Embryonic facial prominence (tissue), 1 donor: ENCODE results near the gene GRAMD1A.
A peak's percentile ranks its signal among the peaks of the same experiment; 100 is the strongest.
"Not testable (repeated sequence)": the region's sequence is repeated elsewhere in the genome, so short reads cannot be mapped to it uniquely, and the experiment has no call there.

Experiments
- DNase-seq: peaks from one replicate; pipeline ENCODE4 v3.0.0-alpha.2; 2016; ENCODE audit errors: extremely low spot score

The GRAMD1A gene

DNA sequence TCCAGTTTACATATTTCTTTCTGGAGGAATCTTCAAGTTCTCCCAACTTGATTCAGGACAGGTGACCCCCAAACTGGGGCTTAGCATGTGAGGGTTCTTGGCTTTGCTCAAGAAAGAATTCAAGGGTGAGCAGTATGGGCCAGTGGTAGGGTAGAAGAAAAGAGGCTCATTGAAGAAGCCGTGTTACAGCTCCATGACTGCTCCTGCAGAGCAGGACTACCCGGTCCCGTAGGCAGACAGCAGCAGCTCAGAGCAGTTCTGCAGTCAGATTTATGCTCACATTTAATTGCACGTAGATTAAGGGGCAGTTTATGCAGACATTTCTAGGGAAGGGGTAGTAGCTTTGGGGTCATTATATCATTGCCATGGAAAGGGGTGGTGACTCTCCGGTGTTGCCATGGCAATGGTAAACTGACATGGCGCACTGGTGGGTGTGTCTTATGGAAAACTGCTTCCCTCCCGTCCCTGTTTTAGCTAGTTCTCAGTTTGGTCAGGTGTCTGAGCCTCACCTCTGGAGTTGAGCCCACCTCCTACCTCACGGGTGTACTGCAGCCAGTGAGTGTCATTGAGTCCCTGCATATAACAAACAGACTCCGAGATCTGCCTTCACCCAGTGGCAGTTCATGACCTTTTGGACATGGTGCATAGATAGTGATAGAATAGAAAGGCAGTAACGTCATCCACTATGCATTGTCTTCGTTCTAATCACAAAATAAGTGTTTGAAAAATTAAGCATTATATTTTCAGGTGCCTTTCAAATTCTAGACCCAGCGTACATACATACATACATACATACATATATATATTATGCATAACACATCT lies 20.1 kb upstream of the GRAMD1A start:
- DNase-seq, result no peak

DNA sequence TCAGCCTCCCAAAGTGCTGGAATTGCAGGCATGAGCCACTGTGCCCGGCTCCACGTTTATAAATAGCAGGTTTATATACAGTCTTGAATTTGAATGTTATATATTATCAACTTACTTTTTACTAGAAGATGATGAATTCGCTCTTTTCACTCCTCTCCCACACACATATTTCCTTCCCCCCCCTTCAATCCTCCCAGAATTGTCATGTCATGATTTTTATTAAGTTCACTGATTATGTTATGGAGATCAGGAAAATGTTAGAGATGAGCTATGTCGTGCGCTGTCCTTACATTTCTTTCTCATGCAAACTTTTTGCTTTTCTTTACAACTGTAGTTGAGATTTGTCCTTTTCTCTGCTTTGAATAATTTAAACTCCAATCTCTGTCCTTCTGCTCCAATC lies 17.8 kb upstream of the GRAMD1A start:
- DNase-seq, result no peak

DNA sequence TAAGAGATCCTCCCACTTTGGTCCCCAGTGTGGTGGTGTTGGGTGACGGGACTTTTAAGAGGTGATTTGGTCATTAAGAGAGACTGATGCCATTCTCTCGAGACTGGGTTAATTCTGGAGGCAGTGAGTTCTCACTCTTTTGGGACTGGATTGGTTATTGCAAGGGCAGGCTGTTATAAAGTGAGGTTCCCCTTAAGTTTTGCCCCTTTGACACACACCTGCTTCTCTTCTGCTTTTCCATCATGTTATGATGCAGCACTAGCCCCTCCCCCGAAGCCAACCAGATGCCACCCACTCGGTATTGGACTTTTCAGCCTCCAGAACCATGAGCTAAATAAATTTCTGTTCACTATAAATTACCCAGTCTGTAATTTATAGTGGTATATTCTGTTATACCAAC lies 16.3 kb upstream of the GRAMD1A start:
- no peak for DNase-seq

GRCh38 chr19:34984287-34984686 lies 15.8 kb upstream of the GRAMD1A start:
- no peak for DNase-seq

DNA sequence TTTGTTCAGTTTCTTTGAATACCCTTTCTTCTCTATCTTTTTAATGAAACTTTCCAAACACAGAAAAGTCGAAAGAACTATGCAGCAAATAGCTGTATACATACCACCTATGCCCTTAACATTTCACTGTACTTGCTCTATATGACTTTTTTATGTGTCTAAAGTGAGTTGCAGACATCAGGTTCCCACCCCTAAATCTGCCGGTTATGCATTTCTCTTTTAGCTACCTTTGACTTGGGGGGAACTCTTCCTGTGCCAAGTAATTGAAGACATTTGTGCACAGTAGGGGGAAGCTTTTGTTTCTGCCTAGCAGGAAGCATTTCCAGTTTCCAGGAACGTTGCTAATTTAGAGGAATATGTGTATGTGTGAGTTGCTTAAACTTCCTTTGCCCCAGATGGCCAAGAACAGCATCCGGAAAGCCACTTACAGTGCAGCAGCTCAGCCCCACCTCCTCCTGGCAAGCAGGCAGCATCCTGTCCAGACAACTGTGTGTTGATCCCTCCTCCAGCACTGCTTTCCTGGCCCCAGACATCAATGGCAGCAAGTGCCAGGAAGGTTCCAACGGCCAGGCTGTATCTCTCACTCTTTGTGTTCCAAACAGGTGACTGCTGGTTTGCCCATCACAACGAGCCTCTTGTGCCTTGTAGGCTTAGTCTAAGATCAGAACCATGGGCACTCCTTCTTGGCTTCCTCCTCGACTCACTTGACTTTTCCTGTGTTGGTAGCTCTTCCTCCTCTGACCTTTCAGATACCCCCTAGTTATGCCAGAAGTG lies 14.7 kb upstream of the GRAMD1A start:
- DNase-seq, result no peak

GRCh38 chr19:34988119-34988518 lies 12.0 kb upstream of the GRAMD1A start:
- no peak for DNase-seq

GRCh38 chr19:34989298-34989697 lies 10.8 kb upstream of the GRAMD1A start:
- DNase-seq, result no peak

DNA sequence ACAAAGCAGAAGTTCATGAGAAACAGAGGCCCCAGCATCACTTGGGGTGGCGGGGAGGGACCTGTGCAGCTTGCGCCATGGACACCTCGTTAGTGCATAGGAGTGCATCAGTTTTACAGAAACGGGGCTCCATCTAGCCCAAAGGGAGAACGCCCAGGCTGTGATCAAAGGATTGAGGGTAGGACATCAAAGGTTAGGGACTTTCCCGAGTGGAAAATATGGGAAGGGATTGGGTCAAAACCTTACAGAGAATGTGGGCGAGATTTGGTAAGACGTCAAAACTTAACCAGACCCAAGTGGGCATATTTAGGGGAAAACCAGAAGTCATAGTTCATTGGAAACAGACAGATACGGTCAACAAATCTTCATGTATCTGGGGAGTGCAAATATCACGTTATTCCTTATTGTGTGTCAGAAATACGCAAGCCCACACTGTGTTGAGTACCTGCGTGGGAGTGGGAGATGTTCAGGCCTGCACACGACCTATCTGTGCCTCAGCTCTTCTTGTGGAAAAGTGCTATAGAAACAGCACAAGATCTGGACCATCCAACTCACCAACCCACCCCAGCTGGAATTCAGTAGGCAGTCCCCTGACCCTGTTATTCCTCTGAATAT lies 9.4 kb upstream of the GRAMD1A start:
- DNase-seq, result no peak

- DNase-seq, result no peak
Measured at GRCh38 chr19:34991542-34992333, 8.4 kb upstream of the GRAMD1A start.

- not testable (repeated sequence) for DNase-seq
Measured at GRCh38 chr19:34992582-34992981, 7.5 kb upstream of the GRAMD1A start.

GRCh38 chr19:34994286-34994642 lies 5.9 kb upstream of the GRAMD1A start:
- no peak for DNase-seq

- no peak for DNase-seq
Measured at GRCh38 chr19:34994643-34995541, 5.2 kb upstream of the GRAMD1A start.

GRCh38 chr19:34995551-34995950 lies 4.6 kb upstream of the GRAMD1A start:
- no peak for DNase-seq

DNA sequence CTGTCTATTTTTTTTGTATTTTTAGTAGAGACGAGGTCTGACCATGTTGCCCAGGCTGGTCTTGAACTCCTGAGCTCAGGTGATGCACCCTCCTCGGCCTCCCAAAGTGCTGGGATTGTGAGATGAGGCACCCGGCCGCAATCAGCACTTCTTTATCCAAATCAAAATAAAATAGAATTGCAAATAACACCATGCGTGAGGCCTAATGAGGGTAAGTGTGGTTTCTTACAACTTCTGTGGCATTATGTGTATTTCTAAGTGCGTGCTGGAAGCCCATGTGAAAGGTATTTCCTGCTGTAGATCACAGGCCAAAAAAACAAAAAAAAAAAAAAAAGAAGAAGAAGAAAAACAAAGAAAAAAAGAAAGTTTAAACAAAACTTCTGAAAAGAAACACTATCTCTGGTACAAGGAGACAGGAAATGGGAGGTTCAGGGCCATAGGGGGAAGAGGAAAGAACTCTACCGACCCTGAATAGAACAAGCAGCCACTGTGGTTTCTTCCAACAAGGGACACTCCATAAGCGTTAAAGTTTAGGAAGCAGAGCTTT lies 3.0 kb upstream of the GRAMD1A start:
- DNase-seq, result no peak

- not testable (repeated sequence) for DNase-seq
Measured at GRCh38 chr19:34998224-34998623, 1.9 kb upstream of the GRAMD1A start.

DNA sequence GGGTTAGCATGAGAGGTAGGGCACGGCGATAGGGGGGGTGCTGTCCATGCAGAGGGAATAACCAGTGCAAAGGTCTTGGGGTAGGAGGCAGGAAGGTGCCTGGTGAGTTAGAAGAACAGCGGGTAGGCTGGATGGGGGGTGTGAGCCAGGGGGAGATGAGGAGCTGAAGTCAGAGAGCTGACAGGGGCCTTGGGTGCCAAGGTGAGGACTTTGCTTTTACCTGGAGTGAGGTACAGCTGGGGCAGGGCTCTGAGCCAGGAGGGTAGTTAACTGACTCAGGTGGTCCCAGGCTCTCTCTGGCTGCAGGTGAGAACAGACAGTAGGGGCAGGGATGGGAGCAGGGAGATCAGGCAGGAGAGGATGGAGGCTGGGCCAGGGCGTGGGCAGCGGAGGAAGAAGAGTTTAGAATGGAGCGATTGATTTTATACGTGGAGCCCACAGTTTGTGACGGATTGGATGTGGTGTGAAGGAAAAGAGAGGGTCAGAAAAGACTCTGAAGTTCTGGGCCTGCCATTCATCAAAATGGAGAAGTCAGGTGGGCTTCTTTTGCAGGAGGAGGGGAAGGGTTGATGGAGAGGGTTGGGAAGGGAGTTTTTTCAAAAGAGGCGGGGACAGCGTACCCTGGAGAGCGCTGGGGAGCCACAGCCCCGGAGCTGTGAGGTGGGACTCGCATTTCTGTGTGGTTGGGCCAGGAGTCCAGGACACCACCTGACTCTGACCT lies 1.2 kb upstream of the GRAMD1A start:
- peak; percentile 14 for DNase-seq

DNA sequence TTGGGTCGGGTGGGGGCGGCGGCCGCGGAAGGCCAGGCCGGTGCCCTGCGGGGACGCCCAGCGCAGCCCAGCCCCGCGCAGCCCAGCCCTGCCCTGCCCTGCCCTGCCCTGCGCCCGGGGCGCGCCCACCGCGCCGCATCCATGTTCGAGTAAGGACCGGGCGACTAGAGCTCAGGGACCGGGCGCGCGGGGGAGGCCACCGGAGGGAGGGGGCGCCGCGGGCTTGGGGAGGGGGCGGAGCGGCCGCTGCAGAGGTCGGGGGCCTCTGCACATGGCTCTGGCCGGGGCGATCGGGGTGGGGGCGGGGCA lies 169 bp downstream of the GRAMD1A start:
- DNase-seq, result no peak

- DNase-seq, result no peak
Measured at GRCh38 chr19:35000647-35001501, 751 bp downstream of the GRAMD1A start.

DNA sequence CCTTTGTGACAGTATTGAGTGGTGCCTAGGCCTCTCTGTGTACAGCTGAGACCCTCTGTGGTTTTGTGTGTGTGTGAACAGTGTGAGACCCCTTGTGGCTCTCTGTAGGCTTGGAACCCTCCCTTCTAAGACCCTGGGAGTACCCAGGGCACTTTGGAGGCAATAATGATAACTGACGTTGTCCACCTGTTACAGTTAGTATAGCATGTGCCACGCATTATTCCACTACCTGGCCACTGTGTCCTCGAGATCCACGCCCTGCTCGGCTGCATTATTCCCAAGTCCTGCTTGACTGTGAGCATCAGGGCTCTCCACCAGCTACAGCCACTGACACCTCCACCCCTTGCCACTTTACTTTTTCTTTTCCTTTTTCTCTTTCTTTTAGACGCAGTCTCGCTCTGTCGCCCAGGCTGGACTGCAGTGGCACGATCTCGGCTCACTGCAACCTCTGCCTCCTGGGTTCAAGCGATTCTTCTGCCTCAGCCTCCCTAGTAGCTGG lies 2.0 kb downstream of the GRAMD1A start:
- no peak for DNase-seq
